Stimulated activated CD8-positive, alpha-beta memory T cell treated with anti-CD3 and anti-CD28 coated beads, Interleukin-4, amount 100 ng/mL, for 48 hours (primary cell): ENCODE data around the gene USP22.

Experiments used
- DNase-seq: peaks from one replicate; pipeline ENCODE4 v3.0.0-alpha.2; 2020

Gene USP22

GRCh38 chr17:21018894-21019293 is 23.9 kb downstream of the USP22 start:
- DNase-seq: no peak

GRCh38 chr17:21017861-21018260 is 24.9 kb downstream of the USP22 start:
- no peak for DNase-seq

- DNase-seq: no peak
Observed at GRCh38 chr17:21017256-21017655, 25.6 kb downstream of the USP22 start.

GRCh38 chr17:21016826-21017225 is 26.0 kb downstream of the USP22 start:
- no peak for DNase-seq

- no peak for DNase-seq
Observed at GRCh38 chr17:21015564-21015963, 27.2 kb downstream of the USP22 start.

GRCh38 chr17:21014498-21014897 is 28.3 kb downstream of the USP22 start:
- DNase-seq: no peak

GRCh38 chr17:21013983-21014382 is 28.8 kb downstream of the USP22 start:
- DNase-seq: no peak

- no peak for DNase-seq
Observed at GRCh38 chr17:21012736-21013135, 30.1 kb downstream of the USP22 start.

GRCh38 chr17:21010705-21011596 is 31.9 kb downstream of the USP22 start:
- DNase-seq: no peak

GRCh38 chr17:21008992-21009671 is 33.7 kb downstream of the USP22 start:
- DNase-seq: no peak

- DNase-seq: no peak
Observed at GRCh38 chr17:21008160-21008915, 34.5 kb downstream of the USP22 start.

- no peak for DNase-seq
Observed at GRCh38 chr17:21007646-21008045, 35.2 kb downstream of the USP22 start.

- DNase-seq: no peak
Observed at GRCh38 chr17:21005803-21006202, 37.0 kb downstream of the USP22 start.

- DNase-seq: no peak
Observed at GRCh38 chr17:21005367-21005766, 37.4 kb downstream of the USP22 start.

GRCh38 chr17:21004016-21004930 is 38.5 kb downstream of the USP22 start:
- DNase-seq: no peak

- DNase-seq: no peak
Observed at GRCh38 chr17:21003007-21003621, 39.7 kb downstream of the USP22 start.

- DNase-seq: no peak
Observed at GRCh38 chr17:21002309-21003006, 40.4 kb downstream of the USP22 start.

- no peak for DNase-seq
Observed at GRCh38 chr17:21001813-21002221, 41.0 kb downstream of the USP22 start.

GRCh38 chr17:21001111-21001812 is 41.5 kb downstream of the USP22 start:
- DNase-seq: no peak

- DNase-seq: no peak
Observed at GRCh38 chr17:20999841-21000532, 42.8 kb downstream of the USP22 start.
